Measurements from ENCODE around the gene KCNN3.

Gene KCNN3

DNA sequence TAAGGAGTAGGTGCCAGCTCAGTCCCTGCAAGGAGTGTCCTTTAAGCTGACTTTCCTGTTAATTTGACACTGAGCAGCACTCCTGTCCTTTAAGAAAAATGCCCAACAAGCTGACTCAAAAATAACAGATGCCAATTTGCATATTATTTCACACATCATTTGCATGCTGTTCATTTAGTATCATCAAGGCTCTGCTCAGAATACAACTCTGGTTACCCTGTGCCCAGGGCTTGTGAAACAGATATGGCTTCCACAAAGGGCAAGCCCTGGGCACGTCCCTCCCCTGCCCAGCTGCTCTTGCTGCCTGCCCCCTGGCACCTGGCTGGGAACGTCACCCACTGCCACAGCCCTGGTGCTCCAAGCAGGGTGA, 10.3 kb downstream of the KCNN3 start:
- peak overlapping the region; percentile 79 for H3K4me3 ChIP-seq (ENCODE audit: low read depth, low read length)
- TF ChIP-seq, protein P1, sequence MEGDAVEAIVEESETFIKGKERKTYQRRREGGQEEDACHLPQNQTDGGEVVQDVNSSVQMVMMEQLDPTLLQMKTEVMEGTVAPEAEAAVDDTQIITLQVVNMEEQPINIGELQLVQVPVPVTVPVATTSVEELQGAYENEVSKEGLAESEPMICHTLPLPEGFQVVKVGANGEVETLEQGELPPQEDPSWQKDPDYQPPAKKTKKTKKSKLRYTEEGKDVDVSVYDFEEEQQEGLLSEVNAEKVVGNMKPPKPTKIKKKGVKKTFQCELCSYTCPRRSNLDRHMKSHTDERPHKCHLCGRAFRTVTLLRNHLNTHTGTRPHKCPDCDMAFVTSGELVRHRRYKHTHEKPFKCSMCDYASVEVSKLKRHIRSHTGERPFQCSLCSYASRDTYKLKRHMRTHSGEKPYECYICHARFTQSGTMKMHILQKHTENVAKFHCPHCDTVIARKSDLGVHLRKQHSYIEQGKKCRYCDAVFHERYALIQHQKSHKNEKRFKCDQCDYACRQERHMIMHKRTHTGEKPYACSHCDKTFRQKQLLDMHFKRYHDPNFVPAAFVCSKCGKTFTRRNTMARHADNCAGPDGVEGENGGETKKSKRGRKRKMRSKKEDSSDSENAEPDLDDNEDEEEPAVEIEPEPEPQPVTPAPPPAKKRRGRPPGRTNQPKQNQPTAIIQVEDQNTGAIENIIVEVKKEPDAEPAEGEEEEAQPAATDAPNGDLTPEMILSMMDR (IDR thresholded peaks at IDR 0.05; ENCODE audit: insufficient read depth, low read depth, low read length, missing control alignments) = no peak
- peak; percentile 85 for DNase-seq (ENCODE audit: low read depth)

DNA sequence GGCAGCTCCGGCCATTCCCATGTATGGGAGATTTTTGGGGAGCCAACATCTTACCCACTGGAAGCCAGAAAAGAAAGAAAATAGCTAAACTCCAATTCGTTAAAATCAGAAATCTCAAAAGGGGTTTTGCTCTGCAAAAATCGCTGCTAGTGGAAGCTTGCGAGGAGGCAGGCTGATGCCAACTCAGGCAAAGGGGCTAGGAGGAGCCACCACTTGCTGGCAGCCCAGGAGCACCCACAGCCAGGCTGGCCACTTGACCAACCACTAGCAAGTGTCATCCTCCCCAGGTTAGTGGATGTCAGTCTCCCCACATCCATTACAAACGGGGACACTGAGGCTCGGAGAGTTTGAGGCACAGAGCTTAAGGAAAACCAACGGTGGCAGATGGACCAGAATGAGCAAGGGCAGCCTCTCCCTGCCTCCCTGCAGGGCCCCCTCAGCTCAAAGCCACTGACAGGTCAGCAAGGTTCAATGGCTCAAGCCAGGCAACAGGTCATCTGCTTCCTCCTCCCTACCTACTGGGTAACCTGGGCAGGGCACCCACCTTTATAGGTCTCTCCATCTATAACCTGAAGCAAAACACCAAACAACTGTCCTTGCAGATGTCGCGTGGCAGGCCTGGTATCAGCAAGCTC, 10.8 kb downstream of the KCNN3 start:
- DNase-seq (ENCODE audit: low read depth) = no peak
- TF ChIP-seq, protein P1 (IDR thresholded peaks at IDR 0.05; ENCODE audit: insufficient read depth, low read depth, low read length, missing control alignments) = no peak
- H3K4me3 ChIP-seq (ENCODE audit: low read depth, low read length) = peak overlapping the region; percentile 79

DNA sequence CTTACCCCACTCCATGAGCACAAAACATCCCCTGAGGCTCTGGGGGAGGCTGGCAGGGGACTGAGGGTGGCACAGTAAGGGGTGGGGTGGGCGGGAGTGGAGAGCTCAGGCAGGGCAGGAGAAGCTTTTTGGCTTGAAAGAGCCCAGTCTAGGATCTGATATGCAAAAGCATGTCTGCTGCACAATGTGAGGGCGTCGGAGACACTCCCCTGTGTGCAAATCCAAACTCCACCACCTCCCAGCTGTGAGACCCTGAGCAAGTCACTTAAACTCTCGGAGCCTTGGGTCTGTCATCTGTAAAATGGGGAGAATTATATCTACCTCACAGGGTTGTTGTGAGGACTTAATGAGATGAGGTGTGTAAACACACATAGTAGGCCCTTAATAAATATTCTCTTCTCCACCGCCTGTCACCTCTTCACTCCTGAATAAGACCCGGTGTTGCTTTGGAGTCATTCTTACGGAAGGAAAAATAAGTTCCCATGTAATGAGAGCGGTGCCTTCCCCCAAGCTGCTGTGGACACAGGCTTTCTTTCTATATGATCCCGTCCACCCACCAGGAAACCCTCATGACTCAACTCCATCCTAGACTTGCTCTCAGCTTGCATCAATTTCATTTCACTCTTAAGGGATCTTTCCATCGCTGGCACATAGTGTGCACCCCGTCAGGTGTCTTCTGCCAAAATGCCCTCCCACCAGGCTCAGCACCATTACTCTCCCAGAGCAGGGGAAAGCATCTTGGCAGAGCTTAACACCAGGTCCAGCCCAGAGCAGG, 12.5 kb downstream of the KCNN3 start:
- peak overlapping the region; percentile 79 for H3K4me3 ChIP-seq (ENCODE audit: low read depth, low read length)
- TF ChIP-seq, protein P1 (IDR thresholded peaks at IDR 0.05; ENCODE audit: insufficient read depth, low read depth, low read length, missing control alignments) = no peak
- peak; percentile 51 for DNase-seq (ENCODE audit: low read depth)

DNA sequence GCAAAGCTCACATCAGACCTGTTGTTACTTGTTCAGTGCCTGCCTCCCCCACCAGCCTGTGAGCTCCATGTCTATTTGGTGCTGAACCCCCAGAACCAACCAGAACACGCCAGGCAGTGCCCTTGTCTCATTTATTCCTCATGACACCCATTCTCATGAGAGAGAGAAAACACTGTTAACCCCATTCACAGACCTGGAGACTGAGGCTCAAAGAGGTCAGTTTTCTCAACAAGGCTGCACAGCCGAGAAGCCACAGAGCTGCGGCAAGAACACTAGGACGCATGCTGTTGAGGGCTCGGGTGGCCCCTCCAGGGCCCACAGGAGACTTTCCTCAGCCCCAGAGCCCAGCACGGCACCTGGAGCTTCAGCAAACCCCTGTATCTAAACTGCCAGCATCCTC, 13.1 kb downstream of the KCNN3 start:
- no peak for DNase-seq (ENCODE audit: low read depth)
- H3K4me3 ChIP-seq (ENCODE audit: low read depth, low read length) = peak overlapping the region; percentile 79
- TF ChIP-seq, protein P1 (IDR thresholded peaks at IDR 0.05; ENCODE audit: insufficient read depth, low read depth, low read length, missing control alignments) = no peak

DNA sequence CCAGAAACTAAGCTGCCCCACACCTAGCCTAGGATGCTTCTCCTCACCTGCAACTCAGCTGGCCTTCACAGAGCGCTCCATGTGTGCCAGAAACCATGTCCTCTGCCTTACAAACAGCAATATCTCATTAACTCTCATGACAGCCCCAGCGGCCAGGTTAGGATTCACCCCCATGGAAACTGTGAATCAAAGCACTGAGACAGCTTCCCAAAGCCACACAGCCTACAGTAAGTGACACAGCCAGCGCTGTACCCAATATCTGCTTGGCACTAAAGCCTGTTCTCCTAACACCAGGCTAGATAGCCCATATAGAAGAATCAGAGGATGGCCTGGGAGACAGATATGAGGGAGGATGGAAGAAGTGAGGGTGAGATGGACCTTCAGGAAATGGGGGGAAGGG, 13.5 kb downstream of the KCNN3 start:
- TF ChIP-seq, protein P1 (IDR thresholded peaks at IDR 0.05; ENCODE audit: insufficient read depth, low read depth, low read length, missing control alignments) = no peak
- DNase-seq (ENCODE audit: low read depth) = no peak
- H3K4me3 ChIP-seq (ENCODE audit: low read depth, low read length) = peak overlapping the region; percentile 79

DNA sequence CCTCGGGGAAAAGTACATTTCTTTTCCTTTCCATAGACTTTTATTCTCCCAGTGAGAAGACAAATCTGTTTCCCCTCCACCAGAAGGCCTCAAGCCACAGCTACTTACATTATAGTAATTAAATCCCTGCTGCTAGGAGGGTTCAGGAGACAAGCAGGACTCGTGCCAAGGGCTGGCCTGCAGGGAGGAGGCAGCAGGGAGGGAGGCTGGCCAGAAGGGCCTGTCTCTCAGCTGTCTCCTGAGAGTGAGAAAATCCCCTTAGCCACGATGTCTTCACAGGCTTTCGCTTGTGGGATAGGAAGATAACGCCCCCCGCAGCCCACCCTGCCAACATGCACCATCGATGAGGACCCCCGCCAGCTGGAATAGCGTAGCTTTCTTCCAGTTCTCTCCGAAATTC, 14.0 kb downstream of the KCNN3 start:
- H3K4me3 ChIP-seq (ENCODE audit: low read depth, low read length) = no peak overlapping the region
- TF ChIP-seq, protein P1 (IDR thresholded peaks at IDR 0.05; ENCODE audit: insufficient read depth, low read depth, low read length, missing control alignments) = no peak
- DNase-seq (ENCODE audit: low read depth) = no peak
